Bone marrow (tissue), 2 donors: ENCODE results near the gene MSX2.

Experiments
- DNase-seq, 2 donors: peaks; one replicate each; lab custom pipeline; 2025; lab: John Stamatoyannopoulos, UW

MSX2 gene

DNA sequence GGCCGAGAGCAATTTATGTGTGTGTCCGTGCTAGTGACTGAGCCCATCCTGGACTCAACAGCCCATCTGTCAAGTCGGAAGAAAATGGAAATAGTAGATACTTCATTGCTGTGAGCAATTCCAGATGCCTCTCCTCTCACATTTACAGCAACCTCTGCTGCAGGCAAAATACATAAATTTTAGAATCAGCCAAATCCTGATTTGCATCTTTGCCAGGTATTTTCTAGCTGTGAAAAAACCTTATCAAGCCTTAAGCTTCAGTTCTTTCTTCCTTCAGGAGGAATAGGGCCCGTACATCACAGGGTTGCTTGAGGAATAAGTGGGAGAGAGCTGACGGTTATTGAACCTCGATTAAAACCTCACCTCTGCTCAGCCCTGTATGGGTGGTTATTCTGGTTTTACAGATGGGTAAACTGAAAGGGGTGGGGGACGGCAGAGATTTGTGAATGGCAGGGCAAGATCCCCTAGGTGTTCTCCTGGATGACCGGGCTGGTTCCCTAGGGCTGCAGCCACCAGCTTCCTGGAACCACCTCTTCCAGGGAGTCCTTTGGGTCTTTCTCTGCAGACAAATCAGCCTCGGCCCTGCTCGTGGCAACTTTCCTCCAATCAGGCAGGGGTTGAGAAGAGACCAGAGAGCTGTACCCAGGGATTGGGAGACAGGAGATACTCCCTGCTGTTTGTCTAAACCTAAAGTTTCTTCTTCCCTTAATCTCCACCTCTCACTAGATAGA lies 5.3 kb upstream of the MSX2 start:
- no peak for DNase-seq

DNA sequence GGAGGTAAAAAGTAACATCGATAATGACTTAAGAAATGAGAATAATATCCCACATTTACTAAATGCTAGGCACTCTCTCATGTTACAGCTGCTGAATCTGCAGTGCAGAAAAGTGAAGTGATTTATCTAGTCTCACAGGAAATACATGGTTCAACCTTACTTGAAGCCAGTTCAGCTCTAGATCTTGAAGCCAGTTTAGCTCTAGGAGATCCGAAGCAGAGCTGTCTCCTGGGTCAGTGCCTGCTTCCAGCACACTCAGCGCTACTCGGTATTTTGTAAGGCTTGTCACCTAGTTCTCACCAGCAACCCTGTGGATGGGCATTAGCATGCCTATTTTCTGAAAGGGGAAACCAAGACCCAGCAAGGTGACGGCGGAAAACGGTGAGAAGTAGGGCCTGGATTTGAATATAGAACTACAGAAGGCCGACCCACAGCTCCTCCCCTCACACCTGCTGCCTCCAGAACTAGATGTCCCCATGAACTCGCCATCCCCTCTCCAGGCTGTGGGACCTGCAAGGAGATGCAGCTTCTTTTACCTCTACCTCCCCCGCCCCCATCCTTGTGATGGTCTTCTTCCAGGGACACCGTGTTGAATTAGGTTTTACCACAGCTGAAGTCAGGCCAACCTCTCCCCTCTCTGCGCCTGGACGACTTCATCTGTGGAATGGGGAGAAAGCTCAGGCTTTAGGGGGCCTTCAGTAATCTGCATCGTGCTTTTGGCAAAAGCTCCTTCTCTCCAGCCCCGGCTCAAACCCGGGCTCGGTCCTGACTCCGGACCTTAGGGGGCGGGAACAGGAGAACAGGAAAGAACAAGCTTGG lies 4.4 kb upstream of the MSX2 start:
- DNase-seq: no peak

DNA sequence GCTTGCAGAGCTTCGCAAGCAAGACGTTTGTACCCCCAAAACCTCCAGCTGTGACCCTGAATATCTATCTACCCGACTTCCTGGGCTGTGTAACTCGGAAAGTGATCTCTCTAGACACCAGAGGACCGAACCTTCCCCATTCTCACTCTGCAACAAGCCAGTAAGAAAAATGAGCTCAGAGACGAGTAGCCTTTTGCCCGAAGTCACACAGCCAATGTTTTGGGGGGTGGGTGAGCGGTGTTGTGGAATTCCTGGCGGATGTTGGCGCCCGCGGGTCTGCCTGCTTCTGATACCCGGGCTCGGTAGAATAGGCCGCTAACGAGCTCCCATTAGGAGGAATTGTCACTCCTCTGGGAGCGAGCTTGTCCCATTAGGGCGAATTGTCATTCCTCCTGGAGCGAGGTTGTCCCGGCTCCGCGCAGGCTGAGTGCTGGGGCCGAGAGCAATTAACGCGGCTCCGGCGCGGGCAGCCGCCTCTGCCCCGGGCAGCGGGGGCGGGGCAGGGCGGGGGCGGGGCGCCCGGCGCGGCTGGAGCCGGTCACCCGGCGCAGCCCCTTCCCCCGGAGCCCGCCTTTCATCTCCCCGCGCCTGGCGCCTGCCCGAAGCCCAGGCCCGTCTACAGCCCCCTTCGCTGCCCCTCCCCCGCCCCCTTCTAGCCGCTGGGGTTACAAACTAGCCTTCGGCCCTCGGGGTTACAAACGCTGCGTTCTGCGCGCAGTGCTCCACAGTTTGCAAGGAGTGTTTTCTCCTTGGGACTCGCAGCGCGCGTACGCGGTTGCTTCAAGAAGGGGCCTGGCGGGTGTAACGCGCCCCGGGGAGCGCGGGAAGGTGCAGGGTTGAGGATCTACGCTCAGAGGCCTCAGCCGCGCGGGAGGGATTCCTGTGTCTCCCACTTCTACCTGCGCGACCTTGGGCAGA lies 3.5 kb upstream of the MSX2 start:
- no peak for DNase-seq

DNA sequence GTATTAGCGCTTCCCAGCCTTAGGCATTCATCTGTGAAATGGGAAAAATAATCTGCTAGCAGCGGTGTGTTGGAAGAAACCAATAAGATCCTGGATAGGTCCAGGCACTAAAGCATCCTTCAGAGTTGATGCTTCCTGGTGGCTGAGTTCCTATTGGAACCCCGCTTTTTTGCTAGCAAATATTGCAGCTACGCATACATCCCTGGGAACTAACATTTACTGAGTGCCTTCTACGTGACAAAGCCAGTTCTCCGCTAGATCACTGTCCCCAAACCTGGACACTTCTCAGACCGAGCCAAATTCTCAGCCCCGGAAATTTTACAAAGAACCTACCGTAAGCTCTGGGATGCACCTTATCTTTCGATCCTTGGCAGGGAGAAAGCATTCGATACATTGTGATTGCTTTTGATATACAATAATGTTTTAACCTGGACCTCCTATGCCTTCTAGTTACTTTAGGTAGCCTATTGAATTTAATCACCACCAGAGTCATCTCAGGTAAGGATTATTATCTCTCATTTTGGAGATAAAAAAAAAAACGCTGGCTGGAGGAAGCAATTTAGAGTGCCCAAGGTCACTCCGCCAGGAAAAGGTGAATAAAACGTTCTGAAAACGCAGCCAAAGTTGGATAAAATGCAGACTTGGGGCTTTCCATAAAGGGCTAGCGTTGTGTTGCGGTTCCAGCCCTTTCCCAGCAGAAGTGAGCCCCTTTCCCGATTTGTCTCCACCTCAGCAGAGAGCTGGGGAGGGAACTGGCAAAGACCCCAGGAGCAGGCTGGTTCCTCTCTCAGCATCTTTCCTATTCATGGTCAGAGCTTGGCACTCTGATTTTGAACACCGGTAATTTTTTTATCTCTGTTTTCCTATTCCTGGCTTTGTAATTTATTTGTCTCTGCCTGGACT lies 2.6 kb upstream of the MSX2 start:
- DNase-seq: no peak

DNA sequence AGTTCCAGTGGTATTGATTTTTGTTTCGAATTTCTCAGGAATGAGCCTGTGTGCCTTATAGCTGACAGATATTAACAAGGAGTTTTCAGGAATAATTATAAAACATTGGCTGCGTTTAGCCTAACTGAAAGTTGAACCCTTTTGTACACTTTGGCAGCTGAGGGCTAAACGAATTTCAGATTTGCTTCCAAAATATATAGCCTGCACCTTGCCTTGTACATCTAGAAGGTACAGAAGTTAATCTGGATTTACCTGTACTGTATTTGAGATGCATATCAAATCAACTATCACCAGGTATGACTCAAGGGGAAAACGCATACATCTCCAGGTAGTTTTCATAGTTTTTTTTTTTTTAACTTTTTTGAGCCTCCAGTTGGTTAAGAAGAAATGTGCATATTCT lies 1.9 kb upstream of the MSX2 start:
- DNase-seq: no peak

DNA sequence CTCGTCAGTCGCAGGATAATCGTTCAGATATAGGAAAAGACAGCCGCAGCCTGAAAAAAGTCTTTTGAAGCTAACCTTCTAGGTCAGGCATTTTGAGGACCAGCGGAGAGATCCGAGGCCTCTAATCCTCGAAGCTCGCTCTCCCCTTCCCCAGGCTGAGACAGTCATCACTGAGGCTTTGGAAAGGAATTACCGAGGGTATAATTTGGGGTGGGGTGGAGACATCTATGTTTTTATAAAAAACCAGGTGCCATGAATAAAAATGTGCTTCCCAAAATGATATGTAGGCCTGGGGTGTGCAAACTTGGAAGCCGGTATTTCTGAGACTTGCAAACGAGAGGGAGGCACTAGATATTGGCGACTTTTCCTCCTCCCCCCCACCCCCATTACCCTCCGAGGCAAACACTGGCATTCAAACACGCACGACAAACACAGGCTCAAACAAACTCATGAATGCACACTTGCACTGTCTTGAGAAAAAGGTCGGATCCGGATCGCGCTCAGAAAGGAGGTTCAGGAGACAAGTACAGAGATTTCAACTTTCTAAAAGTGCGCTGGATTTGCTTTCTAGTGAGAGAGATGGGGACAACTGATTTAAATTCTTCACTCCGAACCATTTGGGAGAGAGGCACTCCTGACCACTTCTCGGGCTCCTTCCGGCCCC lies 935 bp upstream of the MSX2 start:
- no peak for DNase-seq

DNA sequence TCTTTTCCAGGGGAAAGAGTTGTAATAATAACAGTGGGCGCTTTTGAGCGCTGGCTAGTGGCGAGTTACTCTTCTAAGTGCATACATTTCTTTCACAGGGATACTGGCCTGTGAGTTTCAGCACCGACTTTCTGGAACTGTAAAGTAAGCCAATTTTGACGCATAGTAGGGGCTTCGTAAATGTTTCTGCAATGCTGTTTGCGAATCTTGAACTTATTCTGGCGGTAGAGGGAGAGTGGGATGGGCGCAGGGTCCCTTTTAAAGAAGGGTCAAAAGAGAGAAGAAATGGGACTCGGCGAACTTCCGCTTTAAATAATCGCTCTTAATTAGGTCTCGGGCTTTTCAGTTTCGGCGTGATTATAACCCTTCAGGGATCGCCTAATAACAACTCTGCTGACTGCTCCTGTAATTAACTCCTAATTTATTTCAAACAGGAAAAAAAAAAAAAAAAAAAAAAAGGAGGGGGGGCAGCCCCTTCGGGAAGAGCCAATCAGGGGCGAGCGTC lies 351 bp upstream of the MSX2 start:
- no peak for DNase-seq

DNA sequence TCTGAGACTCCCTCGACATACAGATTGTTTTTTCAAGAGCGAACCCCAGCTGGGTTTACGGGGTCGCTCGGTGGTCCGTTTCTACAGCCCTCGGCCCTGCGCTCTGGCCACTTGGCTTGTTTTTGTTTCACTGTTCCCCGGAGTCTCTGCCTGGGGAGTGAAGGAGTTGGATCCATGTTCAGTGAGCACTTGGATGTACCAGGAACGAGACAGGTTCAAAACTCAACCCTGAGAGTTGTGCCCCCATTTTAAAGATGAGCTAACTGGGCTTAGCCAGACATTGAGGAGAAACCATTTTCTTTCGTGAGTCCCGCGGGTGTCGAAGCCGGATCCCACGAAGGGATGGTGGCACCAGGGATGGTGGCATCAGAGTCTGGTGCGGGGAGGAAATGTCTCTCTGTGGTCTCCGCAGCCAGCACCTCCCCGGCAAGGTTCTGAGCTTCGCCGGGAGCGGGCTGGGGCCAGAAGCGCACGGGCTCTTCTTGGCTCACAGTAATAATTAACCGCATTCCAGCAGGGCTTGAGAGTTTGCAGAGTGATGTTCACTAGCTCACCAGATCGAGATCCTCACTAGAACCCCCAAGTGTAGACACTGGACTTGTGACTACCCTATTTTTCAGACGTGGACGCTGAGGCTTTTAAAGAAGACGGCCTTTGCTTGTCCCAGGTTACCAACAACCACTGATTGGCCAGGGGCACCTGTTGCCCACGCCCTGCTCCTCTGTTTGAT lies 1.0 kb downstream of the MSX2 start:
- no peak for DNase-seq

DNA sequence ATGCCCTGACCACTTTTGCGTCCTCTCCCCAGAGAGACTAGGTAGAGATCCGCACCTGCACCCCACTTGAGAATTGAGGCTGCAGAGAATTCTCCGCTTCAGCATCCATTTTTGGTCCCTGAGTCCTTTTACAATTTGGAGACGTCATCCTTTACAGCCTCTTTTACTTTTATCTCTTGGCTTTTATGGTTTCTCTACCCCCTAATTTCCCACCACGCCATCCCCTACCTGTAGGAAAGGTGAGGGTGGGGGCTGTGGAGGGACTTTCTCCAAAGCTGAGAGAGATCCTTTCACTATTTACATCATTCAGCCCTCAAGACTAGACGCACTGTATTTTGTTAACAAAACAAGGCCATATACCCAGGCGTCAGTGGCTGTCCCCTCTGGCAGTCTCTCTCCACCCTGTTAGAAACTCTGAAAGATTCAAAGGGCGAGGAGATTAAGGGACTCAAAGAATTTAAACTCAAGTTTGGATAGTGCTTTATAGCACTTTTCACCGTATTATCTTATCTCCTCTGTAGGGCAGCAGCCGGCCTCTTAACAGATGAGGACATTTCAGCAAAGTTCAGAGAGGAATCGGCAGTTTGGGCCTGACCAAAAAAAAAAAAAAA lies 1.7 kb downstream of the MSX2 start:
- no peak for DNase-seq

DNA sequence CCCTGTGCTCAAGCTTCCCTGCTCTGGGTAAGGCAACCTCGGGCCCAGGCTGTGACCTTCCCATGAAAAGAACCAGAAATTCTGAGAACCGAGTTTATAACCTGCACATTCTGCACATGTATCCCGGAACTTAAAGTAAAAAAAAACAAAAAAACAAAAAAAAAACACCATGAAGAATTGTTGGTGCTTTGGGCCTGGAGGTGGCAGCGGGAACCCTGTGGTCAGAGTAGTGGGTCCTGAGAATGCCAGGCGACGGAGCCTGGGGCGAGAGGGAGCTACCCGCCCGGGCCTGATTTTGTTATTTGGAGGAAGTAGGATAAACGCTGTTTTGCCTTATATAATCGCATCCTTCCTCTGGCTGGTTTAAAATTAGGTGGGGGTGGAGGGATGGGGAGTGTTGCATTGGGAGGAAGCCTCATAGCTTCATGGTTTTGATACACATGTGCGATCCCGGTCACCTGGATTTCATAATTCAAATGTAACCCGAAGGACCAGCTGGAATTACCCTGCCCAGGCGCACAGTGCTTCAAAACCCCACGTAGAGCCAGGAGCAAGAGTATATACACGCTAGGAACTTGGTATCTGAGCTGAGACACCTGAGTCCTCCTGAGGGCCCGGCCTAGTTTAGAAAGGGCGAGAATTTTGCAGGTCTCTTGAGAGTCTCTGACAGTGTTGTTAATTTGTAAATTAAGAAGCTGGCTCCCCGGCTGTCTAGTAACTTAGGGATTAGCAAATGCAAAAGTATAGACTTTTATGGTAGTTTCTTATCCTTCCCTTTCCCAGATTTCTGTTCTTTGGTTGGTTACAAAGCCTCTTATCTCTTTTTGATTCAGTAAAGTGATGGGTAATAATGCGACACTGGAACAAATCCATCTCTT lies 2.8 kb downstream of the MSX2 start:
- DNase-seq: no peak

DNA sequence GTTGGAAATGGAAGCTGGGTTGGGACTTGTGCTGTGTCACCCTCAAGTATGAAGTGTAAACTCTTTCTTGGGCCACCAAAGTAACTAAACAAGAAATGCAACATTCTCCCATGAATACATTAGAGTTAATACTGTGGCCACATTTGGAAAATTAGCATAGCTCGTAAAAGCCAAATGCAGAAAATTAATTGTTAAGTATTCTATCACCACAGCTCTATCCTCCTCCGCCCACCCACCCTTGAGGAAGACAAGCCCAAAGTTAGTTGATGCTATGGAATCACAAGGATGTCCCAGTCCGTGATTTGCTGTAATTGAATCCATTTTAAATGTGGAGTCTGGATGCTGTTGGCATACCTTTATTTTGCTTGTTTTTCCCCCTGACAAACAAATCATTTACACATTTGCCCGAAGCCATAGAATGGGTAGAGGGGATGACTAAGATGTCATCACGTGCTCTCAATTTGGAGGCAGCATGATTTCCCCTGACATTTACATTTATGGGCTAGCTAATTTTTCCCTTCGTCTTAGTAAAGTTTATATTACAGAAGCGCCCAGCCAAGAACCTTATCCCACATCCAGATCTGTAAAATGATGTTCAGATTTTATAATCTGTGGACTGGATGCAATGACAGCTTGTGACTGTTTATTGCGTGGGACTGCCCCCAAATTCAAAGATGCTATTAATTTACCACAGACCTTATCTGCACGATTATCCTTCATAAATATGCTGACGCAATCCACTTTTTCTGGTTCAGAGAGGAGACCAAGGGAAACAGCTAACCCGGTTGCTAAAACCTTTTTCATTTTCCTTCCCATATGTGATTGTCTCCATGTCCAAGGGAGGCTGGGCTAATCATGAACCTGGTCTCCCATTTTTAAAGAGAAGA lies 3.7 kb downstream of the MSX2 start:
- DNase-seq: no peak

DNA sequence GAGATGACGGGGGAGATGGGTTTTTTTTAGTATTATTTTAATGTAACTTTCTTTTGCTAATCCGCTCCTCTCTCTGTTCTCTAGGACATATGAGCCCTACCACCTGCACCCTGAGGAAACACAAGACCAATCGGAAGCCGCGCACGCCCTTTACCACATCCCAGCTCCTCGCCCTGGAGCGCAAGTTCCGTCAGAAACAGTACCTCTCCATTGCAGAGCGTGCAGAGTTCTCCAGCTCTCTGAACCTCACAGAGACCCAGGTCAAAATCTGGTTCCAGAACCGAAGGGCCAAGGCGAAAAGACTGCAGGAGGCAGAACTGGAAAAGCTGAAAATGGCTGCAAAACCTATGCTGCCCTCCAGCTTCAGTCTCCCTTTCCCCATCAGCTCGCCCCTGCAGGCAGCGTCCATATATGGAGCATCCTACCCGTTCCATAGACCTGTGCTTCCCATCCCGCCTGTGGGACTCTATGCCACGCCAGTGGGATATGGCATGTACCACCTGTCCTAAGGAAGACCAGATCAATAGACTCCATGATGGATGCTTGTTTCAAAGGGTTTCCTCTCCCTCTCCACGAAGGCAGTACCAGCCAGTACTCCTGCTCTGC lies 4.8 kb downstream of the MSX2 start:
- DNase-seq: no peak

DNA sequence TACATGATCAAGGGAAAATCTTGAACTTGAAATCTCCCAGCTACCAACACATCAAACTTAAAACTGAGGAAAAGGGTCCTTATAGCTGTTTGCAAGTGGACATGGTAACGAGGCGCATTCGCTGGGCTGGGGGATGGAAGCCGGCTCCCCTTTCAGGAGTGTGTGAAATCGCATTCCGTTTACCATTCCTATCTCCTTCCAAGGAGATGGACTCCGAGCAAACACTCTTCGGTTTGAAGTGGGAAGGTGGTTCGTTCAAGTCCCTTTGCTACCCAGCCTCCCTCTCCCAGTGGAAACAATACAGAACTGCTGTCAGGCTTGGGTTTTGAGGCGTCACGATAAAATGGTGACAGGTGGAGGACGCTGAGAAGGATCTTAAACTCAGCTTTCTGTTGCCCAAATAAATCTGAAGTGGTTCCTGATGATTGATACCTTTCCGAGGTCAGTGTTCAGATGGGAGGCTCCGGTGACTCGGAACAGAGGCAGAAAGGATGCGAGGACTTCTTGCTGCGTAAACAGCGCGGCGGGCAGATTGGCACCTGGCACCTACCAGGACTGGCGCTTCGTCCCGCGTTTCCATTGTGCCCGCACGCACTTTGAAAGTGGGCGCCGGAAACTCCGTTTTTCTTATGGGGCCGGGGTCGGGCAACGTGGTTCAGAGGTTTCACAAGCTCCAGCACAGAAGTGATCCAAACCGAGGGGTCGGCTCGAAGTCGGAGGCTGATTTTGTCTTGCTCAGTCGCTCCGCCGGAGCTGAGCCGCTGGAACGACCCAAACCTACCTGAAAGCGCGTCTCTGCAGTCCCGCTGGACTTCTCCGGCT lies 7.0 kb downstream of the MSX2 start:
- DNase-seq: no peak

DNA sequence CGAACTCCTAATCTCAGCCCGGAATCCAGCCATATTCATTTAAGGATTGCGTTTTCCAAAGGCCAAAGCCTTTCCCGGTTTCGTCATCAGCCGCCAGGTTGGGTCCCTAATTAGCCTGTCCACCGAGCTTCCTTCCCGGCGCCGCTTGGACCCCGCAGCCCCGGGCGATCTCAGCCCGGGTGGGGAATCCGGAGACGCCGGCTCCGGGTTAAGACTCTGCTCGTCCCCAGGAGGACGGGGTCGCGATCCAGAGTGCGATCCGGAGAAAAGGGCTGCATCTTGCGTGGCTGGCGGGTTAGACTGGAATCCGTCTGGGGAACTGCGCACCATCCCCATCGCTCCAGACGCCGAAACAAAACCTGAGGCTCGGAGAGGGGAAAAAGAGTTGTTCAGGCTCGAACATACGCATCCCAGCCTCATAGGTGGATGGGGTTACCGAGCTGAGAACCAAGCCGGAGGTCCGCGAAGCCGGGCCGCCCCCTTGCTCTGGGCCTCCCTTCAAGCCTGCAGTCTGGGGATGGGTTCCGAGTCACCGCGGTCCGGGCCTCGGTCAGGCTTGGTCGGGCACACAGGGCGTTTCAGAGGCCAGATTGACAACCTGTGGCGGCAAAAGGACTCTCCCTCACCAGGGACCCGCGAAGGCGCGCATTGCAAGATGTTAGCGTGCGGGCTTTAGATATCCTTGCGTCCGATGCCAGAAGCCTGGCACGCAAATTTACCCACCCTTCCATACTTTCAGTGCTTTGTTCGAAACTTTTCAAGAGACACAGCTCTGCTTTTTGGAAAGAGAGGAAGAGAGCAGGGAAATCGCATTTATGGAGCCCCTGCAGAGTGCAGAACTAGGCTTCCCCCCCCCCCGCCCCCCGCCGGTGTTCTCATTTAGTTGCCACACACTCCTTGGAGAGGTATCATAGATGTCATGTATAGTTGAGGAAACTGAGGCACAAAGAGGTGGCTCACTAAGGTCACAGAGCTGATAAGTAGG lies 7.9 kb downstream of the MSX2 start:
- no peak for DNase-seq

DNA sequence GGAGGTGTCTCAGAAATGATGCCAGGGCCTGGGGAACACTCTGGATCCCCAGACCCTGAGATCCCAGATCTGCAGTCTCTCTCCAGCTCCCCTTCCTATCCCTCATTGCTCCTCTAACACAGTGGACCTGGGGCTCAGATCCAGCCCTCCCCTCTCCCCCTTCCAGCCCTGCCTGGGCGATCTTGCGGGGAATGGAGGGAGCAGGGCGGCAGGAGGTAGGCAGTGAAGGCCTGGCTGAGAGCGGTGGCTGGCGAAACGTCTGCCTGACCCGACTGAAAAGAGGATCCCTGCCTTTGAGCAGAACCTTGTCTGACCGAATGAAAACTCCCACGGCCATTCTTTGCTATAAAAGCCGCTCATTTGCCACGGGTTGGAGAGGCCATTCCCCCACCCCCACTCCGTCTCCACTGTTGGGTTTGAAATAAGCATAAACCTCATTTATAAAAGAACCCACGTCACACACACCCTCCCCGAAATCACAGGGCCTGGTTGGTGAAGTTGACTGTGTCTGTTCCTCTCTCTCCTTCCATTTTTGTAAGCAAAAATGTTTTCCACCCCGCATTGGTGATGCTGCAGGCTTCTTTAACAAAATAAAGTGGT lies 8.8 kb downstream of the MSX2 start:
- DNase-seq: no peak
